Body of pancreas (tissue), 4 donors: ENCODE data around the gene C15orf61.

ENCODE experiments used
- POLR2A ChIP-seq, 3 donors: fragments of 450-650 bp; IDR thresholded peaks; one replicate each; pipeline ENCODE4 v1.6.1; 2016; ENCODE audit warnings: antibody characterized with exemption in 3 of 3, mild to moderate bottlenecking in 2 of 3
- TF ChIP-seq, protein P1 (sequence below), 7 experiments: fragments of 450-650 bp in 4 of 7; fragments of 200-600 bp in 3 of 7; sonication (generic) in 3 of 7; IDR thresholded peaks; one replicate each; pipeline ENCODE4 v1.5.1; 2016 to 2019; ENCODE audit warnings: antibody characterized with exemption in 7 of 7

DNA sequence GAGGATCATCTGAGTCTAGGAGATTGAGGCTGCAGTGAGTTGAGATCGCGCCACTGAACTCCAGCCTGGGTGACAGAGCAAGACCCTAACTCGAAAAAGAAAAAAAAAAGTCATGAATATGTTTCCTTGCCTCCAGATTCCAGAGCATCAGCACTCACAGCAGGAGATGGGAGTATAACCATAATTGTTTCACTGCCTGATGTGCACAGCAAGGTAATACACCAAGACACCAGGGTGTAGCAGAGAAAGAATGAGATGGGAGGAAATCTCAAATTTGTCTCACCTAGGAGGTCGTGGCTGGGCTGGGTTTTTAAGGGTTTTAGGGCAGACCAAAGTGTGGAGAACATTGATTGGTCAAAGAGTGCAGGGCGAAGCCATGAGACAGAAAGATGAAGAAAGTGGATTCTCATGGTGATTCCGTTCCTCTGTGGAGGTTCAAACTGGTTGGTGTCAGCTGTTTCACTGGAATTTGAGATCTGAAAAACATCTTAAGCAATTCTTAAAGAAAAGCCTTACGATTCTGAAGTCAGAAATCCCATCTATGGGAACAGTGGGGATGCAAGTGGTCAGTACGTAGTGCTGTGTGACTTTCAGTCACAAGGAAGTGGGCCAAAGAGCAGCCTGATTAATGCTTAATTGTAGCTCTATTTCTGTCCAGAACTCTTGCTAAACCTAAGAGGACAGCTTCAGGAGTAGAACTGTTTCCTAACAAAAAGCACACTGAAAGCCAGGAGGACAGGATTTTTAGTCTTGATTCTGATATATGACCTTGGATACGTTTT lies 7.8 kb upstream of the C15orf61 start:
- TF ChIP-seq, protein P1, sequence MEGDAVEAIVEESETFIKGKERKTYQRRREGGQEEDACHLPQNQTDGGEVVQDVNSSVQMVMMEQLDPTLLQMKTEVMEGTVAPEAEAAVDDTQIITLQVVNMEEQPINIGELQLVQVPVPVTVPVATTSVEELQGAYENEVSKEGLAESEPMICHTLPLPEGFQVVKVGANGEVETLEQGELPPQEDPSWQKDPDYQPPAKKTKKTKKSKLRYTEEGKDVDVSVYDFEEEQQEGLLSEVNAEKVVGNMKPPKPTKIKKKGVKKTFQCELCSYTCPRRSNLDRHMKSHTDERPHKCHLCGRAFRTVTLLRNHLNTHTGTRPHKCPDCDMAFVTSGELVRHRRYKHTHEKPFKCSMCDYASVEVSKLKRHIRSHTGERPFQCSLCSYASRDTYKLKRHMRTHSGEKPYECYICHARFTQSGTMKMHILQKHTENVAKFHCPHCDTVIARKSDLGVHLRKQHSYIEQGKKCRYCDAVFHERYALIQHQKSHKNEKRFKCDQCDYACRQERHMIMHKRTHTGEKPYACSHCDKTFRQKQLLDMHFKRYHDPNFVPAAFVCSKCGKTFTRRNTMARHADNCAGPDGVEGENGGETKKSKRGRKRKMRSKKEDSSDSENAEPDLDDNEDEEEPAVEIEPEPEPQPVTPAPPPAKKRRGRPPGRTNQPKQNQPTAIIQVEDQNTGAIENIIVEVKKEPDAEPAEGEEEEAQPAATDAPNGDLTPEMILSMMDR (IDR thresholded peaks at IDR 0.05): no peak
- no peak for TF ChIP-seq POLR2A (IDR thresholded peaks at IDR 0.05)
